SU-DHL-6 (cell line): ENCODE data around the gene SMURF1.
"Not testable (repeated sequence)": the region's sequence is repeated elsewhere in the genome, so short reads cannot be mapped to it uniquely, and the experiment has no call there.

Experiments used
- CTCF ChIP-seq: fragments of 200-600 bp; sonication (generic); IDR thresholded peaks from one replicate; pipeline ENCODE4 v1.5.1; 2017; ENCODE audit warnings: antibody characterized with exemption, mild to moderate bottlenecking, low read length, moderate library complexity; ENCODE audit not compliant: insufficient read depth, poor library complexity, severe bottlenecking
- EZH2phosphoT487 ChIP-seq: fragments of 200-600 bp; sonication (generic), shearing (Covaris generic); conservative IDR thresholded peaks from 2 replicates; pipeline ENCODE4 v1.6.1; 2018; ENCODE audit warnings: mild to moderate bottlenecking, antibody characterized with exemption, low read length, moderate library complexity, mixed read lengths

- TF ChIP-seq CTCF, EZH2phosphoT487: not testable (repeated sequence)
These were observed 99.0 kb downstream of the SMURF1 start for GRCh38 chr7:99044858-99045257.
